CD4-positive, alpha-beta T cell treated with Interleukin-2 at 100 ng/mL for 4 hours (primary cell): ENCODE measurements around the gene ACSL3.

Source experiments
- DNase-seq: peaks from one replicate; pipeline ENCODE4 v3.0.0-alpha.2; 2020; ENCODE audit warnings: low spot score

Gene ACSL3

GRCh38 chr2:222879604-222879933, 18.7 kb downstream of the ACSL3 start:
- DNase-seq, result no peak

GRCh38 chr2:222882484-222882928, 21.7 kb downstream of the ACSL3 start:
- DNase-seq, result no peak

- DNase-seq, result no peak
These were observed 22.6 kb downstream of the ACSL3 start for GRCh38 chr2:222883420-222883819.

GRCh38 chr2:222884114-222884771, 23.4 kb downstream of the ACSL3 start:
- DNase-seq, result no peak

- no peak for DNase-seq
These were observed 24.1 kb downstream of the ACSL3 start for GRCh38 chr2:222884805-222885424.

- no peak for DNase-seq
These were observed 26.3 kb downstream of the ACSL3 start for GRCh38 chr2:222887124-222887523.

DNA sequence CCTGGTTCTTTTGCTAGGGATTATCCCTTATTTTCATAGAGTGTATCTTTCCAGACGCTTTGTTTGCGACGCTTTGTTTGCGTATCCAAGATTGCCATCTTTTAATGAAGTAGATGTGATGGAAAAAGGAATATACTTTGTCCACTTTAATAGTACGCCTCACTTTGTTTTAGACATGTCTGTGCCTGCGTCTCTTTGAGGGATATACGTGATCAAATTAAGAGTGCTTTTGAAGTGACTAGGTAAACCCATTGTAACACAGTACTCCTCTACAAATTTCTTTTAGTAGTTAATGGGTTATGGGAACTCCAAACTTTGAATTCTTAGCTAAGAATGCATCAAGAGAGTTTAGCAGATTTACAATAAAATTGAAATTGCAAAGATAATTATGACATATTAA, 27.9 kb downstream of the ACSL3 start:
- no peak for DNase-seq

DNA sequence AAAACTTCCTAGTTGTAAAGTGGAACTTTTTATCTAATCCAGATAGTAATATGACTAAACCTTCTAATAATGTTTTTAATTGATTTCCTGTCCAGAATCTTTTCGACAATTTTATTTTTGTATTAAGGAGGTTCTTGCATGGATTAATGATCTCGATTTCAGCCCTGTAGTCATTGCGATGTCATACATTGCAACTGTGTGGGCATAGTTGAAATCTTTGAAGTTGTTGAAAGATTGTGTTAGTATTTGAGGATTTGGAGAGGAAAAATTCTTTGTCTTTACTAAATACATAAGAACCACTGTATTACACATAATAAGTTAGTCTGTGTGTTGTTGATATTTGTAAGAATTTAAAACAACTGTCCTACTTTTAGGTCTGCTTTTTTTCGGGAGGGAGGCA, 31.1 kb downstream of the ACSL3 start:
- no peak for DNase-seq

GRCh38 chr2:222892321-222892720, 31.5 kb downstream of the ACSL3 start:
- no peak for DNase-seq

- DNase-seq, result no peak
These were observed 31.9 kb downstream of the ACSL3 start for GRCh38 chr2:222892761-222893160.

DNA sequence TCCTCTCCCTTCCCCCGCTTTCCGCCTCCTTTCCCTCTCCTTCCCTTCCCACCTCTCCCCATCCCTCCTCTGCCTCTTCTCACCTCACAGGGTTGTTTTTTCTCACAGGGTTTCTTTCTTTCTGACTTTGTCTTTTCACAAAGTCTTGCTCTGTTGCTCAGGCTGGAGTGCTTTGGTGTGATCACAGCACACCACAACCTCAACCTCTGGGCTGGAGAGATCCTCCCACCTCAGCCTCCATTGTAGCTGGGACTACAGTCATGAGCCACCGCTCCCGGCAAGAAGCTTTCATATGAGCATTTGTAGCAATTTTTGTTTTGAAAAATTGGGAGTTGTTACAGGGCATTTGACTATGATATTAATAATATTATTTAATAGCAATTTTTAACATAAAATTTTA, 32.9 kb downstream of the ACSL3 start:
- no peak for DNase-seq

- no peak for DNase-seq
These were observed 34.3 kb downstream of the ACSL3 start for GRCh38 chr2:222895144-222895543.

- DNase-seq, result no peak
These were observed 37.1 kb downstream of the ACSL3 start for GRCh38 chr2:222897898-222898297.

DNA sequence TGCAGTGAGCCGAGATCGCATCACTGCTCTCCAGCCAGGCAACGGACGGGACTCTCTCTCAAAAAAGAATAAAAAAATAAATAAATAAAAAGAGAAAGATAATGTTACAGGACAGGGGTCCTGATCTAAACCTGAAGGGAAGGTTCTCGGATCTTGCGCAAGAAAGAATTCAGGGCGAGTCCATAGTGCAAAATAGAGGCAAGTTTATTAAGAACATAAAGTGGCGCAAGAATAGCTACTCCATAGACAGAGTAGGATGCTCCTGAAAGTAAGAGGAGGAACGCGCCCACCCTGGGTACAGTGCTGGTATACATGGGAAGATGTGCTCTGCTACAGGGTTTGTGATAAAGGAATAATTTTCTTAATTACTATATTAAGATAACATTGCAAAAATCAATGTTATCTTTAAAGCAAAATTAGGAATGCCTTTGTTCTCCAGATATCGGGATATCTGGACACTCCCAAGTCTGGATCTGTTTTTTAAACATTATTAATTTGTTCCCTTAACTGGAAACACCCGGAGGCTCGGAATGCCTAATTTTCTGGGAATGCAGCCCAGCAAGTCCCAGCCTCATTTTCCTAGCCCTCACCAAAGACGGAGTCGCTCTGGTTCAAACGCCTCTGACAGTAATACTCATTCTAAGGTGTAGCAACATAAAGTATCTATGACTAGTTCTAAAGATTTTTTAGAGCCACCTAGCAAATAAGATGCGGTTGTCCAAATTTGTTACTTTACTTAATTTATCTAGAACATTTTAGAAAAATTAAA, 38.8 kb downstream of the ACSL3 start:
- DNase-seq, result no peak

DNA sequence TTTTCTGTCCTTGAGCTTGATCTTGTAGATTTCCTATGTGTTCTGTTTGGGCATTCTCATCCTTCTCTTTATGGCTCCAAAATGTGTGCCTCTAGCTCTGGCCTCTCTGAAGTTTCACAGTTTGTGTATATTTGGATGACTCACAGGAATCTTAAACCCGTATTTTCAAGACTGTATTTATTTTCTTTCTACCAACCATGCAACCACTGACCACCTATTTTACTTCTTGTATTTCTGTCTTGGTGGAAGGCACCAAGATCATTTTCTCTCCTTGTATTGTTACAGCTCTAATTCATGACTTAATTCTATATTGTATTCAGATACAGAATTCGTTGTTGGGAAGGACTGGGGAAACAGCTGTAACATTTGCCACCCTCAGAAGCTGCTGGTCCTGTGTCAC, 39.5 kb downstream of the ACSL3 start:
- no peak for DNase-seq

DNA sequence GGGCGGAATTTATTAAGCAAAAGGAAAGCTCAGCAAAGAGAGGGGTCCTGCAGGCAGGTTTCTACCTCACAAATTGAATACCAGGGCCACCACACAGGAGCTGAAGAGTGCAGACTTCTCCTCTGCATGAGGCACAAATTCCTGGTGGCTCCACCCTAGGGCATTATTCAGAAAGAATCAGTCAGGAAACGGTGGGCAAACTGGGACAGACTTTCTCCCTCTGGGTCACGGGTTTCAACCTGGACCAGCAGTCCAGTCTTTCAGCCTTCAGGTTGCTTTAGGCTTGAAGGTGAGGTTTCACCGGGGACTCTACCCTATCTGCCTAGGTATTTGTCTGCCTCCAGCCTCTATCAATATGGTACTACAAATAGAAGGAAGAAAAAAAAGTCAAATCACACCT, 41.8 kb downstream of the ACSL3 start:
- no peak for DNase-seq

DNA sequence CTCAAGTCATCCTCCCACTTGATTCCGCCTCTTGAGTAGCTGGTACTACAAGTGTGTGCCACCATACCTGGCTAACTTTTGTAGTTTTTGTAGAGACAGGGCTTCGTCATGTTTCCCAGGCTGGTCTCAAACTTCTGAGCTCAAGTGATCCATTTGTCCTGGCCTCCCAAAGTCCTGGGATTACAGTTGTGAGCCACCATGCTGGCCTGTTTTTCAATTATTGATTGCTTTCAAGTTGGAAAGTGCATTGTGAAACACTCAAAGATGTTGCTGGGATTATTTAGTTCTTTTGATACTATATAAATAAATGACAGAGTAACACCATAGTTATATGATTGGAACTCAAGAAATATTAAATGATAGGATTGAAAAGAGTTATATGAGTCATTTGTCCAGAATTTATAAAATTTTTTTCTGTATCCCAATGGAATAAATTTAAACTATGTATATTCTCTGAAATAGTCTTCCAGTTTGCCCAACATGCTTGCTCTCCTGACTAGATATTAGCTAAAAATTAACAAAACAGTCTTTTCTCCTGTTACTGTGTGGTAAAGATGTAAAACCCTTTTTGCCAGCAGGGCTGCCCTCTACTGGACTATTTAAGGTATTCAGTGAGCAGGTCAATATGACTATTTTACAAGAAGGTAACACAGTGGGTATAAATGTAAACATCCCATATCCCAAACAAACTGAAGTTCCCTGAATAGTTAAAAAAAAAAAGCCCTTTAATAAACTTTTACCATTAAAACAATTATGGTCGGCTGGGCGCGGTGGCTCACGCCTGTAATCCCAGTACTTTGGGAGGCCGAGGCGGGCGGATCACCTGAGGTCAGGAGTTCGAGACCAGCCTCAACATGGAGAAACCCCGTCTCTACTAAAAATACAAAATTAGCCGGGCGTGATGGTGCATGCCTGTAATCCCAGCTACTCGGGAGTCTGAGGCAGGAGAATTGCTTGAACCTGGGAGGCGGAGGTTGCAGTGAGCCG, 42.7 kb downstream of the ACSL3 start:
- DNase-seq, result peak; percentile 52

DNA sequence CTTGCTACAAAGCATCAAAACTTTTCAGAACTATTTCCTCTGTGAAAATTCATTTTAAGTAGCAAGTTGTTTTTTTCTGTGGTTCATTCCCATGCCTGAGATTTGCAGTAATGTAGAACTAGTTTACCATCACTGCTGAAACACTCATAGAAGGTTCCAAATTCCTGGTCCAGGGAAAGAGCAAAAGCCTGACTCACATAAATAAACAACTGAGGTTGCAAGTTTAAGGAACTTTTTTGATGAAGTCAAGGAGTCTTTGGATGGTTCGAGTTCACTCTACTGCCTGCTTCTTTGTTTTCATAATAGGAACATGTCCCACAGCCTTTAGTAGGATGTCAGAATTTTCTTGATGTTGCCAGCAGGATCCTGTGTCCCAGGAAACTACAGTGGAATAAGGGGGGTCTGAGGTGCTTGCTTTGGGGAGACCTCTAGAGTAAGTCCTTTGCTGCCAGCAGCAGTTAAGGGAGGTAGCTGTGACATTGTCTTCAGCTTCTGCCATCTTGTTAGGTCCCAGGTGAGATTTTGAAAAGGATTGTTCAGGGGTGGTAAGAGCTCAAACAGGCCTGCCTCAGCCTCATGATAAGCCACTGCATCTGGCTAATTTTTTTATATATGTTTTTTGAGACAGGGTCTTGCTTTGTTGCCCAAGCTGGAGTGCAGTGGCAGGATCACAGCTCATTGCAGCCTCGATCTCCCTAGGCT, 43.9 kb downstream of the ACSL3 start:
- DNase-seq, result no peak

DNA sequence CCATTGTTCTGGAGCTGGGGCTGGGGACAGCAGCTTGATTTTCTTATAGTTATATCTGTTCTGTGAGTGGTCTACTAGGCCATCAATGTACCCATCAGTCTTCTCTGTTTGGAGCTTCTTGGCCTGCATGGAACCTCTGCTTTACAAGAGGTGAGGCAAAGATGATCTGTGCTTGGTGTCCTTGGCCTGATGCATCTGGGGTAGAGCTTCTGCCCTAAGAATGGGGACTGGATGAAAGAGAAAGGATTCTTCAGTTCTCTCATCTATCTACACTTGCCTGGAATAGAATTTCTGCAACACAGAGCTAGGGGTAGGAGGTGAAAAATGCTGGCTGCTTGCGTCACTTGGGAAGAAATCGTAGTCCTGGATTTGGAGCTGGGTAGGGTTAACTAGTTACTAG, 46.2 kb downstream of the ACSL3 start:
- no peak for DNase-seq

DNA sequence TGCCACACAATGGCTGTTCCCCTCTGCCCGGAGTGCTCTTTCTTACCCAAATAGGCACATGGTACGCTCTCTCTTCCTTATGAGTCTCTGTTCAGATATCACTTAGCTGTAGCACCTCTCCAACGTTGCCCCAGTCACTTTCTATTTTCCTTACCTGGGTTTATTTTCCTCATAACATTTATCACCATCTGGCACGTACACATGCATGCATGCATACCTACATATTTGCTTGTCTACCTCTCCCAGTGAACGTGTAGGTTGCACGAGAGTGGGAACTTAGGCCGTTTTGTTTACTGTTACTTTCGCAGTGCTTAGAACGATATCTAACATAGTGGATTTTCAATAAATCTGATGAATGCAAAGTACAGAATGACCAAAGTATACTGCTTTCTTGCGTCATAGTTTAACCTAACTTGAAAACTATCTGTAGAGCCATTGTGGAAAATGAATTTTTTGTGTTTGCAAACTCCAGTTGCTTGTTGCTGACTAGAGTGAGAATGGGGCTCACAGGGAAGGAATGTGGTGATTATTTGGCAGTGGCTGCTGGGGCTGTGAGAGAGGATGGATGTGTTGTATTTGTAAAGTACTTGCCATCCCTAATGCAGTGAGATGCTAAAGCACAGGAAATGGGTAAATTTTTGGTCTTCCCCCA, 47.1 kb downstream of the ACSL3 start:
- DNase-seq, result no peak

DNA sequence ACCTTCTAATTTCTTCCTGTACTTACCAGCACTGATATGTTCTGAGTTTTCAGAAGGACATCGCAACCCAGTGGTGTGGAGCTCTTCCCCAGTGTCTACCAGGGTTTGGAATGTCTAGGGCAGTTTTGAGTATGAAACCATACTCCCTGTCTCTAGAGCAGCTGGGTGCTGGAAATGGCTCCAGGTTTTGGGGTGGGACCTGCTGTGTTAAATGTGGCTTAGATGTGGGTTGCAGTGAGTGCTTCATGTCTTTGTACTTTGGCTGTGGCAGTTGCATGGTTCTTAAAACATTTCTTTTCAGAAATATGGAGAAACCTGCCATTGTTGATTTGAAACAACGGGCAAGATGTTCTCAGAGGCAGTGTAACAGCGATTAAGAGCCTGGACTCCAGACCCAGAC, 48.5 kb downstream of the ACSL3 start:
- DNase-seq, result no peak
